HEK293T (cell line): ENCODE results near the gene CACNA1E.

Experiments used
- CTCF ChIA-PET: fragments of 350-600 bp; formaldehyde crosslinking; extraction: SDS; loops from one replicate; lab custom pipeline; 2021; ENCODE audit warnings: antibody characterized with exemption, inconsistent platforms; lab: Yijun Ruan, JAX
- POLR2A ChIA-PET: fragments of 350-600 bp; formaldehyde crosslinking; extraction: SDS; loops from one replicate; lab custom pipeline; 2020; ENCODE audit warnings: antibody characterized with exemption, inconsistent platforms; lab: Yijun Ruan, JAX
- DNase-seq: peaks from one replicate; pipeline ENCODE4 v3.0.0; 2012; ENCODE audit warnings: mixed read lengths; ENCODE audit errors: extremely low spot score
- ARNT ChIP-seq: fragments of 450-650 bp; IDR thresholded peaks from 2 replicates; pipeline ENCODE4 v1.6.1; 2017; ENCODE audit warnings: mild to moderate bottlenecking
- BHLHE40 ChIP-seq: fragments of 450-650 bp; IDR thresholded peaks from 2 replicates; pipeline ENCODE4 v1.6.1; 2016; ENCODE audit warnings: mild to moderate bottlenecking, moderate library complexity, borderline replicate concordance
- CTBP1 ChIP-seq: fragments of 450-650 bp; IDR thresholded peaks from 2 replicates; pipeline ENCODE4 v1.6.1; 2016; ENCODE audit warnings: borderline replicate concordance
- ELF4 ChIP-seq: fragments of 450-650 bp; IDR thresholded peaks from 2 replicates; pipeline ENCODE4 v1.6.1; 2017; ENCODE audit warnings: antibody characterized with exemption
- FOXA1 ChIP-seq: fragments of 450-650 bp; IDR thresholded peaks from 2 replicates; pipeline ENCODE4 v1.6.1; 2016; ENCODE audit warnings: mild to moderate bottlenecking
- FOXK2 ChIP-seq: fragments of 450-650 bp; IDR thresholded peaks from 2 replicates; pipeline ENCODE4 v1.6.1; 2016; ENCODE audit warnings: mild to moderate bottlenecking
- FOXM1 ChIP-seq: fragments of 450-650 bp; IDR thresholded peaks from 2 replicates; pipeline ENCODE4 v1.6.1; 2017; ENCODE audit warnings: mild to moderate bottlenecking, borderline replicate concordance
- HDGF ChIP-seq: fragments of 450-650 bp; IDR thresholded peaks from 2 replicates; pipeline ENCODE4 v1.6.1; 2017; ENCODE audit warnings: antibody characterized with exemption, borderline replicate concordance
- L3MBTL2 ChIP-seq: fragments of 450-650 bp; conservative IDR thresholded peaks from 2 replicates; pipeline ENCODE4 v1.6.1; 2016; ENCODE audit warnings: mild to moderate bottlenecking
- LEF1 ChIP-seq: fragments of 450-650 bp; IDR thresholded peaks from 2 replicates; pipeline ENCODE4 v1.6.1; 2017; ENCODE audit warnings: mild to moderate bottlenecking, borderline replicate concordance
- NFRKB ChIP-seq: fragments of 450-650 bp; IDR thresholded peaks from 2 replicates; pipeline ENCODE4 v1.6.1; 2016; ENCODE audit warnings: mild to moderate bottlenecking, moderate library complexity
- SP1 ChIP-seq: fragments of 450-650 bp; IDR thresholded peaks from 2 replicates; pipeline ENCODE4 v1.6.1; 2017
- SUZ12 ChIP-seq: fragments of 450-650 bp; IDR thresholded peaks from 2 replicates; pipeline ENCODE4 v1.6.1; 2016; ENCODE audit warnings: mild to moderate bottlenecking
- TARDBP ChIP-seq: fragments of 450-650 bp; IDR thresholded peaks from 2 replicates; pipeline ENCODE4 v1.6.1; 2016
- ZNF384 ChIP-seq: fragments of 450-650 bp; IDR thresholded peaks from 2 replicates; pipeline ENCODE4 v1.6.1; 2016
- TF ChIP-seq, protein P1 (sequence below): fragments of 450-650 bp; IDR thresholded peaks from 2 replicates; pipeline ENCODE4 v1.6.1; 2016

CACNA1E gene

DNA sequence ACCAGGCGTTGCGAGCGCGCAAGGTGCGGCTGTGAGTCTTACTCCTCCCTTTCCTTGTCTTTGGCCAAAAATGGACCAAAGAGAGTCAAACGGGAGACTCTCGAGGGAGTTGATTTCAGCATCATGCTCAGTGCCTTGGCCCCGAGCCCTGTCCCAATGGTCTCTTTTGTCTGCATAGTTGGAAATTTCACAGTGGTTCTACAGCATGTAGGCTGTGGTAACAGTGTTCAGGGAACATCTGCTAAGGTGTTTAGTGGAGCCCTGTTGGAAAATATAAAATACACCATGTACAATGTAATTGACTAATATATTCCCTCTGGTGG is 2.7 kb downstream of the CACNA1E start:
- DNase-seq: no peak
- POLR2A ChIA-PET: no interaction called here

DNA sequence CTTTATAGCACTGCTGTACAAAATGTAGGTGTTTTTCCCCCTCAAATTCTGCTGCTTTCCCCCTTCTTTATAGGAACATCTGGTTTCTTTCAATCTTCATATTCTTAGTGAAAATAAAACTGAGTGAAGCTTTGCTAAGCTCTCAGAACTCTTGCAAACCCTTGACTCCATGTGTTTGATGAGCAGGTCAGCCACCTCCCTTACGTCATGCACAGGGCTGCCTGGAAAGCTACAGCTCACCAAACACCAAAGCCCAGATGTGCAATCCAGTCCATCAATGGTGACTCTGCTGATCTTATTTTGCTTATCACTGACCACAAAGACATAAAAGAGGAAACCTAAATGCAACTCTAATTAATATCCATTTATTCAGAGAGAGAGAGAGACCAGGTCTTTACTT is 5.5 kb downstream of the CACNA1E start:
- DNase-seq: no peak
- ChIA-PET CTCF (no interaction called here), POLR2A (no interaction called here)
- TF ChIP-seq FOXA1 (no peak), SP1 (no peak), FOXM1 (no peak), L3MBTL2 (no peak), CTBP1 (no peak), TARDBP (no peak), ZNF384 (no peak), SUZ12 (no peak), ELF4 (no peak), ARNT (no peak), BHLHE40 (no peak), NFRKB (no peak), HDGF (no peak), FOXK2 (no peak), LEF1 (no peak)
- TF ChIP-seq, protein P1, sequence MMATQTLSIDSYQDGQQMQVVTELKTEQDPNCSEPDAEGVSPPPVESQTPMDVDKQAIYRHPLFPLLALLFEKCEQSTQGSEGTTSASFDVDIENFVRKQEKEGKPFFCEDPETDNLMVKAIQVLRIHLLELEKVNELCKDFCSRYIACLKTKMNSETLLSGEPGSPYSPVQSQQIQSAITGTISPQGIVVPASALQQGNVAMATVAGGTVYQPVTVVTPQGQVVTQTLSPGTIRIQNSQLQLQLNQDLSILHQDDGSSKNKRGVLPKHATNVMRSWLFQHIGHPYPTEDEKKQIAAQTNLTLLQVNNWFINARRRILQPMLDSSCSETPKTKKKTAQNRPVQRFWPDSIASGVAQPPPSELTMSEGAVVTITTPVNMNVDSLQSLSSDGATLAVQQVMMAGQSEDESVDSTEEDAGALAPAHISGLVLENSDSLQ: no peak

More for the DNA sequence above, 2.7 kb downstream of the CACNA1E start:
- CTCF ChIA-PET: no interaction called here
- TF ChIP-seq CTBP1 (no peak), FOXK2 (no peak), LEF1 (no peak), BHLHE40 (no peak), FOXM1 (no peak), SP1 (no peak), ZNF384 (no peak), ARNT (no peak), NFRKB (no peak), FOXA1 (no peak), L3MBTL2 (no peak), SUZ12 (no peak)
- TF ChIP-seq, protein P1: no peak

DNA sequence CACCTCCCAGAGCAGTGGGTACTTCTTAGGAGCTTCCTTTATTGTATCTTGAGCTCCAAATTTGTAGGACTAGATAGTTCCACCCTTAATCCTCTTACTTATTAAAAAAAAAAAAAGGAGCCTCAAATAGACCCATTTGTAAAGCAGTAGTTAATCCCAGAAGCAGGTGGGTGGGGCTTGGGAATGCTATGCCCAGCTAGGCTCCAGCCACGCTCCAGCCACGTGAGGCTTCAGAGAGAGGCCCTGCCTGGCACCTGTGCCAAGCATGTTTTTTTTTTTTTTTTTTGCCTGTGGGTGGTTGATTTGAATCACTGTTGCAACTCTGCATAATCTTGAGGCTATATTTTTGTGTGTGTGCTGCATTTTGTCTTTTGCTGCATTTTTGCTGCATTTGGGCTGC is 7.0 kb downstream of the CACNA1E start:
- TF ChIP-seq SUZ12 (no peak), ARNT (no peak), FOXM1 (no peak), L3MBTL2 (no peak), BHLHE40 (no peak)
- CTCF ChIA-PET: interaction anchor here (0.6 to 0.8 kb wide), 3 partner anchors 17 to 186 kb away, joined by 3 to 4 read pairs (median 3); no protein-coding TSS in a partner anchor
- DNase-seq: no peak
- POLR2A ChIA-PET: no interaction called here

DNA sequence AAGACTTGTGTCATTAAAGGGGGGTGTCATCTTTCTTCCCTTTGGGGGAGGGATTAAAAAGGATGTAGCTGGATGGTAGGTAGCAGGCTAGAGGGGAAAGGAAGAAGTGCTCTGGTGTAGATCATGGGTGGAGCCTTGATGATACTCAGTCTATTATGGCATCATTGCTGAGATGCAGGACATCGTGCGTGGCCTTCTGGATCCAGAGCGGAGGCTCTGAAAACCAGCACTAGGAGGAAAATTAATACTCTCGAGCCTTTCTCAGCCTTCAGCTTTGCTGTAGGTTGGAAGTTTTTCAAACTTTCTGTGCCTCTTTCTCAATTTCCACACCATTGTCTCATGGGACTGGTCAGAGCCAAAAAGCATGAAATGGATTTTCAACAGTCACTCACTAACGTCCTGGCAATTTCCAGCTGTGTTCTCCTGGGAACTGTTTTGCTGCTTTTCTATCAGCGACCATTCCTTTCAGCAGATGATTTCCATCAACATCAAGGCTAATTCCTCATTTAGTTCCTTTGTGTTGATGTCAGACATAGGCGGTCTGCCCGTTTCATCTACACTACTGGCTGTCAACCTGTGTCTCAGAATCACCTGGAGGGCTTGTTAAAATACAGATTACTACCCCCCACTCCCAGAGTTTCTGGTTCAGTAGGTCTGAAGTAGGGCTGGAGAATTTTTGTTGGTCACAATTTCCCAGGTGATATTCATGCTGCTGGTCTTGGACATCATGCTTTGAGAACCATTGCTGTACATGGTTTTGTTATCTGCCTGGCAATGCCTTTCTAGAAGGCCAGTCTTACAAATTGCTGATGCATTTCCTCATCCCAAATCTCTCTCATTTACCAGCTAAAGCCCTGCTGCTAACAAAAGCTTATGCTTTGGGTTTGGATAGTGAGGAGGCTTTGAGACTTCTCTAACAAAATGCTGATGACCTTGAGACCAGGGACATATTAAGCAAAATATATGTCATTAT is 7.7 kb downstream of the CACNA1E start:
- CTCF ChIA-PET: interaction anchor here (0.7 kb wide), 1 partner anchor 18 kb away, joined by 3 read pairs; no protein-coding TSS in a partner anchor
- POLR2A ChIA-PET: no interaction called here
- no peak for DNase-seq
- TF ChIP-seq ELF4 (no peak), FOXK2 (no peak), BHLHE40 (no peak), NFRKB (no peak), SUZ12 (no peak), CTBP1 (no peak), LEF1 (no peak), ARNT (no peak), SP1 (no peak), HDGF (no peak), L3MBTL2 (no peak), FOXM1 (no peak), ZNF384 (no peak), TARDBP (no peak), FOXA1 (no peak)
- TF ChIP-seq, protein P1: no peak

DNA sequence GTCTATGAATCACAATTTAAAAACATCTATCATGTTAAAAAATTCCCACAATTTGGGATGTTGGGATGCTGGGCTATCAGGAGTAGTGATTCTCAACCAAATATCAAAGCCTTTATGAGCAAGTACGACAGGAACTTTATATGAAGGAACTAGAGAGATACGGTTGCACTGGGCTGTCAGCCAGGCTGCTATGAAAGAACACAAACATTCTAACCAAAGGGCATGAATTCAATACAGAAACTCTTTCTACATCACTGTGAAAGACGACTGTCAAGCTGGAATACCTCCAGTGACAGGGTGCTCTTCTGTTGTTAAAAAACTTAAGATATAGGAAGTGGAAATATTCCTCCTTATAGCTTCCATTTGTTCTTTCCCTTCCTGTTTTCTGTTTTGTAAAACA is 9.8 kb downstream of the CACNA1E start:
- no peak for DNase-seq
- TF ChIP-seq ZNF384: no peak
- no peak for TF ChIP-seq FOXA1
- no peak for TF ChIP-seq L3MBTL2
- TF ChIP-seq SUZ12: no peak
- TF ChIP-seq HDGF: no peak
- TF ChIP-seq FOXM1: no peak
- TF ChIP-seq ARNT: no peak
- TF ChIP-seq SP1: no peak
- CTCF ChIA-PET: no interaction called here
- POLR2A ChIA-PET: no interaction called here

DNA sequence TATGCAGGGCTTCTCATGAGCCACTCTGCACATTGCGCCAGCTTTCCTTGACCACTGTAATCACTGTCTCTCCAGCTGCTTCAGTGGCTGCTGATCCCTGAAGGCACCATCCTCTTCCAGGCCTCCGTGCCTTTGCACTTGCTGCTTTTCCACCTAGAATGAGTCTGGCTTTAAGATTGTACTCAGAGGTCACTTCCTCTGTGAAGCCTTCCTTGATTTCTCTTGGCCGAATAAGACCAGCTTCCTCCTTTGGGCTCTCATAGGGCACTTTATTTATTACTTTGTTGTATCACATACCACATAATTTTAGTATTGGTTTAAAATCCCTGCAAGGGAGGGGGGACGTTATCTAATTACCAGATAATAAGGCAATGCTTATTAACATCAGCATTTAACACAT is 10.6 kb downstream of the CACNA1E start:
- TF ChIP-seq FOXK2: no peak
- no peak for TF ChIP-seq SP1
- no peak for TF ChIP-seq NFRKB
- no peak for TF ChIP-seq L3MBTL2
- no peak for TF ChIP-seq SUZ12
- no peak for TF ChIP-seq FOXM1
- TF ChIP-seq CTBP1: no peak
- TF ChIP-seq ARNT: no peak
- ChIA-PET CTCF (no interaction called here), POLR2A (no interaction called here)
- DNase-seq: no peak
